ENCODE results near the gene ABHD8.

The ABHD8 gene, protein sequence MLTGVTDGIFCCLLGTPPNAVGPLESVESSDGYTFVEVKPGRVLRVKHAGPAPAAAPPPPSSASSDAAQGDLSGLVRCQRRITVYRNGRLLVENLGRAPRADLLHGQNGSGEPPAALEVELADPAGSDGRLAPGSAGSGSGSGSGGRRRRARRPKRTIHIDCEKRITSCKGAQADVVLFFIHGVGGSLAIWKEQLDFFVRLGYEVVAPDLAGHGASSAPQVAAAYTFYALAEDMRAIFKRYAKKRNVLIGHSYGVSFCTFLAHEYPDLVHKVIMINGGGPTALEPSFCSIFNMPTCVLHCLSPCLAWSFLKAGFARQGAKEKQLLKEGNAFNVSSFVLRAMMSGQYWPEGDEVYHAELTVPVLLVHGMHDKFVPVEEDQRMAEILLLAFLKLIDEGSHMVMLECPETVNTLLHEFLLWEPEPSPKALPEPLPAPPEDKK

DNA sequence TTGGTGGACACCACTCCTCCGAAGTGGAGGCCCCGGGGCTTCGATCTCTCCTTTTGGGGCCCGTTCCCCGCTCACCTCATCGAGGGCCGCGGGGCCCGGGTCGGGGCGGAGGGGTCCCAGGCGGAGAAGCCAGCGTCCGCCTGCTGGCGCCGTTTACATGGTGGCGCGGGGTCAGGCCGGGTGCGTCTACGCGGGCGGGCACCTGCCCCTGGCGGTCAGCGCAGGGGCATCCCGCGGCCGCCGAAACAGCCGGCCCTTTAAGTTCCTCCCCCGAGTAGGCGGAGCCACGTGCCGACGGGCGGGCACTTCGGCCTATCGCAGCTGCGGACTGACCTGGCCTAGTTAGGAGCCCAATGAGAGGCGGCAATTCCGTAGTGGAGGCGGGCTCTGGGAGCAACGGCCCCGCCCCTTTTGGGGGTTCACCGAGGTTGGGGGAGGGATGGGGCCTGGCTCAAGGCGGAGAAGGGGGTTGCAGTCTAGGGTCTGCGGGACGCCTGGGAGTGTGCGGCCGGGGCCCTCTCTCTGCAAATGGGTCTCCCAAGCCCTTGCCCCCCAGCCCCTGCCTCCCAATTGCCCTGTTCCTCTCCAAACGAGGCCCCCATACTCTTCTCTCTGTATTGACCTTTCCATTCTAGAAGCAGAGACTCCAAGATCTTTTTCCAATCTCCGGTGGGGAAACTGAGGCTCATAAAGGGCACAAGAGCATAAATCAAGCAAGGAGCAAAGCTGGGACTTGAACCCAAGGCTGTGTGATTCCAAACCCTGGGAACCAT lies at the start of gene ABHD8:
Gene ABHD8 (minus strand): TSS at position 259 of the 773 bp plus-strand sequence. CDS start 1,809 bp downstream, outside the sequence.
- DNase-seq (ENCODE audit: low read depth in 2 of 2): peak; percentile 82 to 90

DNA sequence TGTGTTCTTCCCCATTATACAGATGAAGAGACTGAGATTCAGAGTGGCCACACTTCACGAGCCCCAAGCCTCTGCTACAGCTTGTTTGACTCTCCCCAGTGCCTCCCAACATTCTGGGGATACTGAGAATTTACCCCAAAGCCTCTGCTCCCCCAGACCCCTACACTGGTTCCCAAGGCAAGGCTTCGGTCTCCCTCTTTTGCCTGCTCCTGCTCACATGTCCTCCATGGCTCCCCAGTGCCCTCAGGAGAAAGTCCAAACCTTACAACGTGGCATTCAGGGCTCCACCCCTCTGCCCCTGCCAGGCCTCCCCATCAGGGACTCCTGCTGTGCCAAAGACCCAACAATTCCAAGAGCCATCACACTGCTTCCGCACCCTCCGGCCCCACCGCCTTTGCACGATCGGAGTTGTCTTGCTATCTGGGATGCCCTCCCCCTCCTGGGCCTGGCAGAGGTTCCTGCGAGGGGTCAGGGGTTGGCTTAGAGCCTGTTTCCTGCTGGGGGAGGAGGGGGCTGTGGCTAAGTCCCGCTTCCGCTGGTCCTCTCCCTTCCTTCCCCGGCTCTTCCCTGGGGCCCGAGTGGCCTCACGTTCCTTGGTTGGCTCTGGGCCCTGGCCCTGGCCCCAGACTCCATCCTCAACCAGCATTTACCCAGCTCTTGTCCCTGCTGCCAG lies 49.5 kb upstream of the ABHD8 start:
- no peak for DNase-seq (ENCODE audit: low read depth in 2 of 2)

DNA sequence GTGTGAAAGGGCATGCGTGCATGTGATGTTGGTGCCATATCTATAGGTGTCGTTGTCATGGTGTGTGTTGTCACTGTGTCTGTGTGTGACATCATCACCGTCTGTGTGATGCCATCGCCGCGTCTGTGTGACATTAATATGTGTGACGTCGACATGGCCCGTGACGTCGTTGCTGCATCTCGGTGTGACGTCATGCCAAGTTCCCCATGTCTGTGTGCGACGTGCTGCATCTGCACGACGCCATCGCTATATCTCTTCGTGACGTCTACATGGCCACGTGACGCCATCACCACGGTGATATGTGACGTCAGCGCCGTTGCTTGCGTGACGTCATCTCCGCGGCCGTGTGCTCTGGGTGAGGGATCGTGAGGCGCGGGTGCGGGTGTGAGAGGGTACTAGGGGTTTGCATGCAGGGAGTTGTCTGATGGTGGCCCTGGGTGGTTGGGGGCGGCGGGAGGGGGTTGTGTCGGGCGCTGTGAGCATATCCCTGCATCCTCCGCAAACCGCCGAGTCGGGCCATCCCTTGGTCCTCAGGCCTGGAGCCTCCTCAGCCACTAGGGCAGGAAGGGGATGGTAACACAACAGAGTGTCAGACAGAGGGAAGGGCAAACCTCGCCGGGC lies 48.7 kb upstream of the ABHD8 start:
- no peak for DNase-seq (ENCODE audit: low read depth in 2 of 2)

DNA sequence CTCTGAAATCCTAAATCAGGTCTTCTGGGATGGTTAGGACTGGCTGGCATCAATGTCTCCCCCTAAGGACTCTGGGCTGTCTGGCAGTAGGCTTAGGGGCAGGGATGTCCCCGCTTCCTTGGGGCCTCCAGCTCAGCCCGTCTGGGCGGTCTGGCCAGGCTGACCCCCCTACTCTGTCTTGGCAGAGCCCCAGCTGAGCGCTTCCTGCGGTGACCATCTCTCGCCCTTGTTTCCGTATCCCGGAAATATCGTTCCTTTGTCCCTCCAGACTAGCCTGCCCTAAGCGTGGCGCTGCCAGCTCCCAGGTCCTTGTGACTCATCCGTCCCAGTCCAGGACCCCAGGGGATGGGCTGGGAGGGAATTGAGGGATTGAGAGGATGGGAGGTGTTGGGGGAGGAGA lies 45.5 kb upstream of the ABHD8 start:
- no peak for DNase-seq (ENCODE audit: low read depth in 2 of 2)

DNA sequence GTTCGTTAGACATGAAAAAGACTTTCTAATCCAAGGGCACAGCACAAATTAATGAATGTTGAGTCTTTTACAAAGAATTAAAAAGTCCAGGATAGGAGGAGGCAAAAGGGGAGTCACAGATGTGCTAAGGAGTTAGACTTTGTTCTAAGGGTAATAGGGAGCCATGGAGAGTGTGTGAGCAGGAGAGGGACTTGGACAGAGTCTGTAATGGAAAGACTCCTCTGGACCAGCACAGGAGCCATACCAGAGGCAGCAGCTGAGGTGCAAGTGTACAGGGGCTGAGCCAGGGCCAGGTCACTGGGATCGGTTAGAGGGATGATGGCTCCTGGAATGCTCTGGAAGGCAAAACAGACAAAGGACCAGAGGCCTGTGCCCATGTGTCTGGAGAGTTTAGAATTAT lies 44.7 kb upstream of the ABHD8 start:
- DNase-seq (ENCODE audit: low read depth in 2 of 2): no peak

DNA sequence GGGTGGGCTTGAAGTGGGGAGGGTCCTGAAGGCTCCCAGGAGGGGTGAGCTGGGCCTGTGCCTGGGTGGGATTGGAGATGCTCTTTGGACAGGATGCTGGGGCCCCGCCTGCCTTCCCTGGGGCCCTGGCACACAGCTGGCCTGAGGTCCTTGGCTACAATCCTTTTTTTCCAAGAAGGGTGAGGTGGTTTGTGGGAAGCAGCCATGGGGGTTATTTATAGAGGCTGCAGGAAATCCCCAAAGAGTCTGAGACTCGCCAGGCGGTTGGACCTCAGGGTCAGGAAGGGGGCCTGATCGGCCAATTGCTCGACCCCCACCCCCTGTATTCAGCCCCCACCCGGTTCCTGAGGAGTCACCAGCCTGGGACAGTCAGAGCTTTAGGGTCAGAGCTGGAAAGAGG lies 44.1 kb upstream of the ABHD8 start:
- DNase-seq (ENCODE audit: low read depth in 2 of 2): no peak

DNA sequence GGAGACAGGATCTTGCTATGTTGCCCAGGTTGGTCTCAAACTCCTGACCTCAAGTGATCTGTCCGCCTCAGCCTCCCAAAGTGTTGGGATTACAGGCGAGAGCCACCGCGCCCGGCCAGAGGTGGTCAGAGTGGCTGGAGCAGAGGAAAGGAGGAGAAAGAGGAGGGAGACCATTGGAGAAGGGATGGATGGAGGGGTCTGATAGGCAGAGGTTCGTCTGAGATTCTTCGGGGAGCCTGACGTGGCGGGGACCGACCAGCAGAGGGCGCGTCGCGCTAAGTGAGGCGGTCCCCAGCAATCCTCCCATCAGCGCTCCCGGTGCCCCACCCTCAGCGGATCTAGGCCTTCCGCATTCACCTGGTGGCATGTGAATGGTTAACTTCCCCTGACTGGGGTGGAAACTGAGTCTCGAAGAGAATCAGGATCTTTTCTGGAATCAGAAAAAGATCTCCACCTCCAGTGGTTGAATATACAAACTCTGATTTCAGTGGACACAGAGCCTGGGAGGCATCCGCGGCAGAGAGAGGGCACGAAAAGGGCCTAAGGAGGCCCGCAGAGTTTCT lies 43.0 kb upstream of the ABHD8 start:
- peak; percentile 65 to 75 for DNase-seq (ENCODE audit: low read depth in 2 of 2)

DNA sequence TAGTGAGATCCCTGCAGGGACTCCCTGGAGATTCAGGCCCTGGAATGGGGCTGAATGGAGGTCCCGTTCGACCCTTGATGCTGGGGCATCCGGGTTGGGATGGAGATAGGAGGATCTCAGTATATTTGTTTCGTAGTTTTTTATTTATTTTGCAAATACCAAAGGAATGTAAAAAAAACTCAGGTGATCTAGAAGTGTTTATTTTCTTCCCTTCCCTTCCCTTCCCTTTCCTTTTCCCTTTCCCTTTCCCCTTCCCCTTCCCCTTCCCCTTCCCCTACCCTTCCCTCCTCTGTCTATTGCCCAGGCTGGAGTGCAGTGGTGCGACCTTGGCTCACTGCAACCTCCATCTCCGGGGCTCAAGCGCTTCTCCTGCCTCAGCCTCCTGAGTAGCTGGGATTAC lies 38.6 kb upstream of the ABHD8 start:
- no peak for DNase-seq (ENCODE audit: low read depth in 2 of 2)

DNA sequence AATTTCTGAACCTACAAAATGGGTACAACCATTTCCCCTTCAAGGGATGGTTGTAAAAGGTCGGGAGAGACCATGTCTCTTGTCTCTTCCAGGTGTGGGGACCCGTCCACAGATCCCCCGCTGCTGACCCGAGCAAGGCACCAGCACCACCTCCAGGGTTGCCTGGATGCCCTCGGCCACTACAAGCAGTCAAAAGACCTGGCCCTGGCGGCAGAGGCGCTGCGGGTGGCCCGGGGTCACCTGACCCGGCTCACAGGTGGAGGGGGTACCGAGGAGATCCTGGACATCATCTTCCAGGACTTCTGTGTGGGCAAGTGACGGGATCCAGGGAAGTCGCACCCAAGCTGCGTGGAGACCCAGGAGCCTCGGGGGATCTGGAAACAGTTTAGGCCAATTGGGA lies 38.2 kb upstream of the ABHD8 start:
- DNase-seq (ENCODE audit: low read depth in 2 of 2): no peak

DNA sequence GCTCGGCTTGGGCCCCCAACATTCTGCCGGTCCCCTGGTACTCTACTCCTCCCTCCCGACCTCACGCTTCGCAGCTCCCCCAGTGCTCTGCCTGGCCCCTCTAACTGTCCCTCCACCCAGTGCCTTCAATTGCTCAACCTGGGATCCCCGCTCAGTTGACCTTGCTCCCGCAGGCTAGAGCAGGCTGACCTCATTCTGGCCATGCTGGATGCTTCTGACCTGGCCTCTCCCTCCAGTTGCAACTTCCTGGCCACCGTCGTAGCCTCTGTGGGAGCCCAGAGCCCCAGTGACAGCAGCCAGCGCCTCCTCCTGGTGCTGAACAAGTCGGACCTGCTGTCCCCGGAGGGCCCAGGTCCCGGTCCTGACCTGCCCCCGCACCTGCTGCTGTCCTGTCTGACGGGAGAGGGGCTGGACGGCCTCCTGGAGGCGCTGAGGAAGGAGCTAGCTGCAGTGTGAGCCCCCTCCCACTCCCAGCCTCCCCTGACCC lies 37.7 kb upstream of the ABHD8 start:
- DNase-seq (ENCODE audit: low read depth in 2 of 2): no peak

DNA sequence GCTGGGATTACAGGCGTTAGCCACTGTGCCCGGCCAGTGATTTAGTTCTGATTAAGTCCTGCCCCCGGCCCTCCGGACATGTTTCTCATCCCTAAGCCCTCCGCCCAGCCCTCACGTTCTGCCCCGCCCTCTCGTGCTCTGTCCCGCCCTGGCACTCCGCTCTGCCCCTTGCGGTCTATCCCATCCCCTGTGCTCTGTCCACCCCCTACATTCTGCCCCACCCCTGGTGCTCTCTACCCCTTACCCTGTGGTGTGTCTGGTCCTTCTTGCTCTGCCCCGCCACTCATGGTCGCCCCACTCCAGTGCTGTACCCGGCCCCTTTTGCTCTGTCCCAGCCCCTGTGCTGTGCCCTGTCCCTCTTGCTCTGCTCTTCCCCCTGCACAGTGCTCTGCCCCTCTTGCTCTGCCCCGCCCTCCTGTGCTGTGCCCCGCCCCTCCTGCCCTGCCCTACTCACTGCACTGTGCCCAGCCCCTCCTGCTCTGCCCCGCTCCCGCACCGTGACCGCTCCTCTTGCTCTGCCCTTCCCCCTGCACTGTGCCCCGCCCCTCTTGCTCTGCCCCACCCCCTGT lies 37.2 kb upstream of the ABHD8 start:
- no peak for DNase-seq (ENCODE audit: low read depth in 2 of 2)

DNA sequence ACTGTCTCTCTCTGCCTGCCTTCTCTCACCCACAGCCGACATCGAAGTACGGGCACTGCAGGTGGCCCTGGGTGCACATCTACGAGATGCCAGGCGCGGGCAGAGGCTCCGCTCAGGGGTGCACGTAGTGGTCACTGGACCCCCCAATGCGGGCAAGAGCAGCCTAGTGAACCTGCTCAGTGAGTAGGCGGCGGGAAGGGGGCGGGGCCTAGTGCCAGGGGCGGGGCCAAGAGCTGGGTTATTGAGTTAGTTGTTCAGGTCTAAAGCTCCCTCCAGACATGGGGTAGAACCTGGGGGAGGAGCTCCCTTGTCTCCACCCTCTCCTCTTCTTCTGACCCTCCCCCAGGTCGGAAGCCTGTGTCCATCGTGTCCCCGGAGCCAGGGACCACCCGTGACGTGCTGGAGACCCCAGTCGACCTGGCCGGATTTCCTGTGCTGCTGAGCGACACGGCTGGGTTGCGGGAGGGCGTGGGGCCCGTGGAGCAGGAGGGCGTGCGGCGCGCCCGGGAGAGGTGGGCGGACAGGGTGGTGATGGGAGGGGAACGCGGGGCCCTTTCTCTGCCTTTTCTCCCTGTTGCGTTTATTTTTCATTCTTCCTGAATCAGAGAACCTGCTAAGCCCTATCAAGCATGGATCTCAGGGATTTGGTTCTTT lies 36.0 kb upstream of the ABHD8 start:
- peak in 1 of 2 experiments; percentile 68 for DNase-seq (ENCODE audit: low read depth in 2 of 2)

DNA sequence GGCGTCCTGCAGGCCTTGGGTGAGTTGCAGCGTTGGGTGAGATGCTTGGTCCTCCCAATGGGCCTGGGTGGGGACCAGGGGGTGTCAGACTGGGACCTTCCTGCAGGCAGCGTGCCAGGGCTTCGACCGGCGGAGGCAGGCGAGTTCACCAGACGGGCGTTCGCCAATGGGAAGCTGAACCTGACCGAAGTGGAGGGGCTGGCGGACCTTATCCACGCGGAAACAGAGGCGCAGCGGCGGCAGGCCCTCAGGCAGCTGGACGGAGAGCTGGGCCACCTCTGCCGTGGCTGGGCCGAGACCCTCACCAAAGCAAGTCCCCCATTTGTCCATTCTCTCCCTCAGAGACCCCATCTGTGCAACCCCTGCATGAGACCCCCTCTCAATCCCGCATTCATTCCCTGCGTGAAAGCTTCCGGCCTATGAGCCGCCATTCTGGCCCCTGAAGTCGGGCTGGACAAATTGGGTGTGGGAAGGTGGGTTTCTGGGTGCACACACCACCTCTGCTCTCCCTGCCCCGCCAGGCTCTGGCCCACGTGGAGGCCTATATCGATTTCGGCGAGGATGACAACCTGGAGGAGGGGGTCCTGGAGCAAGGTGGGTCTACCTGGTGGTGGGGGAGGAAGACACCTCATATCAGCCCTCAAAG lies 35.3 kb upstream of the ABHD8 start:
- no peak for DNase-seq (ENCODE audit: low read depth in 2 of 2)

DNA sequence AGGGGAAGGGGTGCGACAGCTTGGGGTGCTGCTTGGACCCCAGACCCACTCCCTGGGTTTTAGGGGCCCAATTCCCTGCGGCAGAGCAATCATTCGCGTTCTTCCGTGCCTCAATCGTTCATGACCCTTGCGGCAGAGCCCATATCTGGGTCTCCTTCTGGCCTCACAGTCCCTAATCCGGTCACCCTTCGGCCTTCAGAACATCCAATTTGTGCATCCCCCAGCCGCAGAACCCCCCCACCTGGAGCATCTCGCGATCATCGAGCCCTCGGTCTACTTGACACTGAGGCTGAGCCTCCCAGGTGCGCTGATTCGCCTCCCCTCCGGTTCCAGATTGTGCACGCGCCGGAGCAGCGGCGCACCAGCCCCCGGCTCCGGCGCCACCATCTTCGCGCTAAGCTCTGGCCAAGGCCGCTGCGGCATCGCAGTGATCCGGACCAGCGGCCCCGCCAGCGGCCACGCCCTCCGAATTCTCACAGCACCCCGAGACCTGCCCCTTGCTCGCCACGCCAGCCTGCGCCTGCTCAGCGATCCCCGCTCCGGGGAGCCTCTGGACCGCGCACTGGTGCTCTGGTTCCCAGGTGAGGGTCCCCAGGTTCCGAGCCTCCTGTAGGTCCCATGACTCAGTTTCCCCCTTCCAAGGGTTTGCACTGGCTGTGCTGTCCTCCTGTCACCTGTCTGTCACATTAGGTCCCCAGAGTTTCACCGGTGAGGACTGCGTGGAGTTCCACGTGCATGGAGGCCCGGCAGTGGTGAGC lies 34.6 kb upstream of the ABHD8 start:
- DNase-seq (ENCODE audit: low read depth in 2 of 2): no peak

DNA sequence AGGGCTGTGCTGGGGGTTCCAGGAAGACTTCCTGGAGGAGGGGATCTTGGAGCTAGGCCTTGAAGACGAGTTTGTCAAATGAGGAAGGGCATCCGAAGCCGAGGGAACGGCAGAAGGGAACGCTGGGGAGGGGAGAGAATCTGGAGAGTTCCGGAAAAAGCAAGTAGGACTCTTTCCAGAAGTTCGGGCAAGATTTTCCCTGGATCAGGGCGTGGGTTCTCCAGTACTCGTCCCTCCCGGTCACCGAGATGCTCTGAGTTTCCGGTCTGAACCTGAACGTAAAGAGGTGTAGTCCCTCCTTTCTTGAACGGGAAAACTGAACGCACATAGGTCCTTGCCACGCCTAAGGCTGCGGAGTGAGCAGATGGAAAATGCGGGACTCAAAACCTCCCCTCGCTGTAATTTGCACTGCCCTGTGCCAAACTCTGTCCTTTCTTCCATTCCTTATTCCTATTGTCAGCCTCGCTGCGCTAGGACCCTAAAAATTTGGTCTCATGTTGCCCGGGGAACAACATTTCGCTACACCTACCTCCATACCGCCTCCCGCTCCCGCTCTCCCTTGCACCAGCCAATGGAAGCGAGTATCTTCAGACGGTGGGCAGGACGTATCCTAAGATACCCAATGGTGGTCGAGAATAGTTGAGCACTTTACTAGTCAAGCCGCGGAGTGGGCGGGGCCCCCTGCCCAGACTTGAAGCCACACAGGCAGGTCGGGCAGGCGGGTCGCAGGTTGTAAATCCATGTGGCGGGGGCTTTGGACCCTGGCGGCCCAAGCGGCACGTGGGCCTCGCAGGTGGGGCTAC lies 33.8 kb upstream of the ABHD8 start, which contains the start of gene GTPBP3:
Gene GTPBP3 (plus strand): TSS at position 682 of the 803 bp plus-strand sequence. CDS start 59 bp downstream, at position 741.
- peak; percentile 90 to 96 for DNase-seq (ENCODE audit: low read depth in 2 of 2)

DNA sequence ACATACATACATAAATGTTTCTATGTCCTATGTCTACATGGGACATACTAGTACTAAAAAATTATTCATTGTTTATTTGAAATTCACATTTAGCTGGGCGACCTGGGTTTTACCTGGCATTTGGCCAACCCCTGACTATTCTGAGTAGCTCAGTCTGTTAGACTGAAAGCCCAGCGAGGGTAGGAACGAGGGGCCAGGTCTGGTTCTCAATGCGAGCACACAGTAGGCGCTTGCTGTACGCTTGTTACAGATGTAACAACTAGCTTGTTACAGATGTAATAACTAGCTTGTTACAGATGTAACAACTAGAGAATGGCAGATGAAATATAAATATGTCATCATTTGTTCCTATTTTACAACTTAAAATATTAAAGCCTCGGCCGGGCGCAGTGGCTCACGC lies 32.4 kb upstream of the ABHD8 start:
- no peak for DNase-seq (ENCODE audit: low read depth in 2 of 2)

DNA sequence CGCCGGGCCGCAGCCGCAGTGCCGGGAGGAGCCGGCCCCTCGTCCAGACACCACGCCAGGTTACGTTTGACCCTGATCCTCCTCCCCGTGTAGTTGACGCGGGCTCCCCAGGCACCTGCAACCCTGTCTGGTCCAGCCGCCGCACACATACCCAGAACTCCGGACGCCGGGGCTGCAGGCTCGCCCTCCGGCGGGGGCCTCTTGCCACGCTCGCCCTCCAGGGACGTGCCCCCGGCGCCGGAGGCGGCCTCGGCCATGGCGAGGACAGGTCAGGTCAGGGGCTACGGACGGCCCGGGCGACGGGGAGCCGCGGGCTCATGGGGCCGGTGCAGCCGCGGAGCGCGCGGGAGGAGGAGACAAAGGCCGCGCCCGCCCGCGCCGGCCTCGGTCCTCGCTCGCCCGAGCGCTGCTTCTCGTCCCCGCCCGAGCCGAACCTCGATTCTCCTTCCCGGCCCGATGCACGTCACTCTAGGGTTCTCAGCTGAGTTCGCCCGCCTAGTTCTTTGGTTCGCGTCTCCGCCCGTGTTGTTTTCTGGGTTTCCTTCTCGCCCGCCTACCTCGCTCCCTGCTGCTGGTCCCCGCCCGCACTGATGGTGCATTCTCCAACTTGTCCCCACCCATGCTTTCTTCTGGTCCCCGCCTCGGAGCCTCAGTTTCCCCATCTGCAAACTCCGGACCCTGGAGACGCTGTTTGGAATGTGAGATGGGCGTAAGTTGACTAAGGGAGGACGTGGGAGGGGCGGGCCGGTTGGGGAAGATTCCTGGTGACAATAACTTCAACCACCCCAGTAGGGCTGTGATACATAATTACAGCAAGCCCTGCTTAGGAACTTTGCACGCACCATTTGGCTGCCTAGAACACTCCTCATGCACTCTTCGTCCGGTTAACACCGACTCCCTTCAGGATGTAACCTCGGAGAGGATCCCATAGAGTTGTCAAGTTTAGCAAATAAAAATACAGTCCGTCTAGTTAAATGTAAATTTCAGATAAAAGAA lies 31.5 kb upstream of the ABHD8 start, which contains the start of gene ANO8:
Gene ANO8 (minus strand): TSS at position 442 of the 996 bp plus-strand sequence. CDS start 185 bp downstream, at position 257.
- peak; percentile 92 to 98 for DNase-seq (ENCODE audit: low read depth in 2 of 2)
